Right forelimb (tissue), 1 donor: Measurements from ENCODE around the gene RRAS2.
"Not testable (repeated sequence)": the region's sequence is repeated elsewhere in the genome, so short reads cannot be mapped to it uniquely, and the experiment has no call there.

Source experiments
- DNase-seq: peaks from one replicate; pipeline ENCODE4 v3.0.0-alpha.2; 2018

RRAS2 gene

DNA sequence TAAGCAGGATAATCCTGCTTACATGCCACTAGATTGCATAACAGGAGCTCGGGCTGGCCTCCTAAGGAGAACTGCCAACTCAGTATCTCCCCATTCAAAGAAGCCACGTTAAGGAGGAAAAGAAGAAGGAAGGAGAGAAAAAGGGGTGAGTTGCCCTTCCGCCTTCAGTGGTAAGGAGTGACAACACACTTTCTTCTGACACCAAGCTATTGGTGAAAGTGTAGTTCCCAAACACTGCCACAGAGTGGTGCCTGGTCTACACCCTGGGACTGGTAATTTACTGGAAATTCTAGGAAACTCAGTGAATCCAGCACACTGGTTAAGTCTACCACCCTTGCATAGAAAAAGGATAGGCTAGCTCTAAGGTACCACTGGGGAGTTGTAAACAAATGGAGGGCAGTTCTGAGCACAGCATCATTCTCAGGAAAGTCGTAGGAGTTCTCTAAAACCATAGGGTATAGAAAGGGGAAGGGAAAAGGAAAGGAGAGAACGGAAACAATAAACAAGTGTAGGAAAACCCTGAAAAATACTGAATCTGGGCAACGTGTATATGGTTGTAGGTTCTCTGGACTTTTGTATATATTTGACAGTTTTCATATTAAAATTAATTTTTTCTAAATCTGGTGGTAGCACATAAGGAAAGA lies 58.2 kb downstream of the RRAS2 start:
- peak; percentile 64 for DNase-seq

DNA sequence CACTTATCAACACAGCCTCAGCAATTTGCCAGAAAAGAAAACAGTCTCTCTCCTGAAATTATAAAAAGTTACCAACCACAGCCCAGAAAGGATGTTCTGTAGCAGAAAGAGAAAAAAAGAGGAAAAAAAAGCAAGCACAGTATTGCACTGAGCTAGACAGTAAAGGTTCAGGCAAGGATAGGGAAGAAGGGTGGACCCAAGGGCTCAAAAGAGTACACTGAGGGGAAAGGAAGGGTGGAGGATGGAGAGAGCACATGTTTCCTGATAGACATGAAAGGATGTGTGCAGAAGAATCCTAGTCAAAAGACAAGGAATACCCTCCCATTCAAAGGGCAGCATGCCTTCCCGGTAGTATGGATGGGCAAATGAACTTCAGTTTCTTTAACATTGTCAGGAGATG lies 59.1 kb downstream of the RRAS2 start:
- no peak for DNase-seq

DNA sequence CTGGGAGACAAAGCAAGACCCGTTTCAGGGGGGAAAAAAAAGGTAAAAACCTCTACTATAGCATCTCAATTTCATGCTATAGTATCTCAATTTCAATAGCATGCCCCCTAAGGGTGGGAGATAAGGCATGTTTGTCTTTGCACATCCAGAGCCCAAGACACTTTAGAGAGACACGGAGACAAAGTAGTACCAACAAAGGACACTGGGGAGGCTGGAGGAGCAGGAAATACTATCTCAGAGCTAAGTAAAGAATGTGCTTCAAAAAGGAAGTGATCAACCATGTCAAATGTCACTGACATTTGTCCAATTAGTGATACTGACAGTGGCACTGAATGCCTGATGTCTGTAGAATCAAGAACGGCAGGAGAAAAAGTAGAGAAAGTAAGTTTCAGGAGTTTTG lies 68.6 kb downstream of the RRAS2 start:
- no peak for DNase-seq

DNA sequence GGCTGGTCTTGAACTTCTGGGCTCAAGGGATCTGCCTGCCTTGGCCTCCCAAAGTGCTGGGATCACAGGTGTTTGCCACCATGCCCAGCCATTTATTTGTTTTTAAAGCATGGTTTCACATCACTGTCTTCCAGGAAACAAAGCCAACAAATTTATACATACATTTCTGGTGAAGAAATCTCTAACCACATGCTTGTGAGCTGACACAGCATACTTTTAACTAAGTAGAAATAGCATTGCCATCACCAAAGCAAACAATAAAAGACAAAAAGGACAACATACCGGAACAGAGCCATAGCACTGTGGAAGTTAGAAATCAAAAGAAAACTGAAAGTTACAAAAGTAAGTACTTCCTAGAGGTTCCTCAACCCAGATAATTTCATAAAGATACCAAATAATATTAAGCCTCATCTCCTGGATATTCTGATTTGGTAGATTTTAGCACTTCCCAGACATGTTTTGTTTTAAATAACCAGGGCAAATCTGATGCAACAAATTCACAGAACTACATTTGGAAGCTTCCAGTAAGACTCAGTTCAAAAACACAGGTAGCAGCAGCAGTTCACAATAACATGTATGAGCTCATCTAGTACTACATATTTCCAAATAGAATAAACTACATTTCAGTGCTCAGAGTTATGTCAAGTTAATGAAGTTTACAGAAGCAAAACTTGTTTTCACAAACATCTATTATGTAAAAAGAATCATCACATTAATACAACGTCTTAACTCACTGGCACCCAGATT lies 70.6 kb downstream of the RRAS2 start:
- no peak for DNase-seq

DNA sequence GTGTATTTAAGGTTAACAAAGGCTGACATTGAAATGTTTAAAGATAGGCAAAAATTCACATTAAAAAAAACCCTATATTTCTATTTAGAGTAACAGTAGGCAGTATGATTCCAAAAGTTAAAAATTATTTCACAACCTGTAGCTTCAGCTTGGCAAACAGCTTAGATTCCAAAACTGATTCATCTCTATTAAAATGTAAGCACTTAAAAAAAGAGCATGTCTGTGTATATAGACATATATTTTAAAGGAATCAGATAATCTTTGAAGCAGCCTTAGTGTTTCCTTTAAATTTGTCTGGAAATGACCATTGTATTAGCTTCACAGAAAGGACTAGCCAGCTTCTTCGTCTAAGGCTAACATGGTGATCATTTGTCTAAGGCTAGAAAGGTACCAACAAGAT lies 80.1 kb downstream of the RRAS2 start:
- not testable (repeated sequence) for DNase-seq

DNA sequence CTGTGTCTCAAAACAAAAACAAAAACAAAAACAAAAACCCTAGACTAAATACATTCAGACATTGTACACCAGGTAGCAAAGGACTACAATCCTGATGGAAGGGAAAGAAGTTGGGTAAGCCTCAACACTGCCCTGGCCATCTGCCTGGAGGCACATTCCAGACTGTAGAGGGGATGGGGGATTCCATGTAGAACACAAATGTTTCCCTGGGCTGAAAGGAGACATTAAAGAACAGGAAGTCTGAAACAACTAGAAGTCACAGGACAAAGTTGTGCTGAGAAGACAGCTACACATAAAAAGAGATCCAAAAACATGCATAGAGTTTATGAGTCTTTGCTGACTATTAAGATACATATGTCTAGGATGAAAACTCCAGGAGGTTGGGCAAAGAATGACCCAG lies 83.9 kb downstream of the RRAS2 start:
- DNase-seq = no peak

DNA sequence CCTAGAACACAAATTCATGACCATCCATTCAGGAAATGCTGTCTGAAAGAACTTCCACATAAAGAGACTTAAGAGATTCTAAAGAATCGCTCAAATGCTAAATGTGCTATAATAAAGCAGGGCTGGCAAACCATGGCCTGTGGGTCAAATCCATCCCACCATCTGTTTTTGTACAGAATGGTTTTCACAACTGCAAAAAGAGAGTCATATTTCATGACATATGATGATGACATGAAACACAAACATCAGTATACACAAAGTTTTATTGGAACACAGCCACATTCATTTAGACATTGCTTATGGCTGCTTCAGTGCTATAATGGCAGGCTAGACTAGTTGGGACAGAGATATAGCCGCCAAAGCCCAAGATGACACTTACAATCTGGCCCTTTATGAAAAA lies 85.1 kb downstream of the RRAS2 start:
- no peak for DNase-seq

DNA sequence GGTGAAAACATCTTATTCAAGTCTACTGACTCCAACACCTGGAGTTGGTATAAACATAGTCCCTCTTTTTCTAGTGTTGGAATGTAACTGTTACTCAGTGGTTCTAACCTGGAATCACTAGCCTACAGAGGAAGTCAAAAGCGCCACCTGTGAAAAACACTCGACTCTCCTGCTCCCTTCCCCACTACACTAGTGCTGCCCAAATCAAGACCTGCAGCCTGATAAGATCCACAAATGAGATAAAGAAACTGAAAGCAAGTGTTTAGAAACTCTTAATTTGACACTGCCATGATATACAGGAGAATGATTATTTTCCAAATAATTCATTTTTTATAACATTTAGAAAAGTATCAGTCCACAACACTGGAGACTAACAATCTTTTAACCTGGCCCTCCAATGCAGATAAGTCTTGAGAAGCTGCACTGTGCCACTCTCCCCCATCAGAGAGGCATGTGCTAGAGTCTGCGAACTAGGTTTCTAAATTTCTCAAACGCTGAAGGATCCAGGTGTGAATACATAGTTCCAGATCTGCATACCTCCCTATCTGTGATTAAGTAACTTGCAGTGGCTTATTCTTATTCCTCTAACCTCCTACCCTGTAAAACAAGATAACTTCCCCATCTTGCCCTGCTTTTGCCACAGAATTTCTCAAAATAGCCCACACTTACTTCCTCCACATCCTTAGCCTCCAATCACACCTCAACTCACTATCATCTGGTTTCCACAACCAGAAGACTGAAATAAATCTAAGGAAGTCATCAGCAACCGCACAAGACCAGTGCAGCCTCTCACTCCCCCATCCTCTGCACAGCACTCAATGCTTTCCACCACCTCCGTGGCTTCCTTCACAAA lies 88.1 kb downstream of the RRAS2 start:
- no peak for DNase-seq

DNA sequence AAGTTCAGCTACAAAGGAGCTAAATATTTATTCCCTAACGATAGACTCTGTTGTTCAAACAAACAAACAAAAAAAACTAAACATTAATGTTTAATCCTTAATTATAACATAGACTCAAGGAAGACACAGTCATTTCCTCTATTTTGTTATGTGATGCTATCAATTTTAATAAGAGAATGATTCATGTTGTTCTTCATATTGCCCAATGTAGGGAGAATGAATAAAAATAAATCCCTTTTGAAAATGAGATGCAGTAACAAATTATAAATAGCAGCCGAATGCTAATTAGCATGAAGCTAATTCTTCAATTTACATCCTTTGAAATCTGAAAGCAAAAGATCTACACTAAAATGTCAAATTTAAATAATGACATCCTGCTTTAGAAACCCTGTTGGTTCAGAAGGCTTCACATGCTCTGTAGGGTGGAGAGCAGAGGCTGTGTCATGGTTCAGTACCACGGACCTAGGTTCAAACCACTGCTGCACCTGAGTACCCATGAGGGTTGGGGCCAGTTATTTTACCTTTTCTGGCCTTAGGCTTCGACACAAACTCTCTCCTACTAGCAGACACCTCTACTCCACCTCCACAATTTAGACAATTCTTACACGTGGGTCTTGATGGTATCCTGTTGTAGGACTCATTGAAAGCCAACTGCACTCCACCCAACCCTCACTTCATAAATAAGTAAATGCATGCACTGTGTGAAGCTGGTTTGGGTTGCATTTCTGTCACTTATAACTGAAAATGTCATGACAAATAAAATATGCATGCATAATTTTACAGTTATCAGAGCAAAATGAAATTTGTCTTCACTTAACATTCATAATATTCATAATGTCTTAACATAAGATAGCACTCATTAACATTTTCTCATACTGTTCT lies 89.0 kb downstream of the RRAS2 start:
- DNase-seq = no peak

DNA sequence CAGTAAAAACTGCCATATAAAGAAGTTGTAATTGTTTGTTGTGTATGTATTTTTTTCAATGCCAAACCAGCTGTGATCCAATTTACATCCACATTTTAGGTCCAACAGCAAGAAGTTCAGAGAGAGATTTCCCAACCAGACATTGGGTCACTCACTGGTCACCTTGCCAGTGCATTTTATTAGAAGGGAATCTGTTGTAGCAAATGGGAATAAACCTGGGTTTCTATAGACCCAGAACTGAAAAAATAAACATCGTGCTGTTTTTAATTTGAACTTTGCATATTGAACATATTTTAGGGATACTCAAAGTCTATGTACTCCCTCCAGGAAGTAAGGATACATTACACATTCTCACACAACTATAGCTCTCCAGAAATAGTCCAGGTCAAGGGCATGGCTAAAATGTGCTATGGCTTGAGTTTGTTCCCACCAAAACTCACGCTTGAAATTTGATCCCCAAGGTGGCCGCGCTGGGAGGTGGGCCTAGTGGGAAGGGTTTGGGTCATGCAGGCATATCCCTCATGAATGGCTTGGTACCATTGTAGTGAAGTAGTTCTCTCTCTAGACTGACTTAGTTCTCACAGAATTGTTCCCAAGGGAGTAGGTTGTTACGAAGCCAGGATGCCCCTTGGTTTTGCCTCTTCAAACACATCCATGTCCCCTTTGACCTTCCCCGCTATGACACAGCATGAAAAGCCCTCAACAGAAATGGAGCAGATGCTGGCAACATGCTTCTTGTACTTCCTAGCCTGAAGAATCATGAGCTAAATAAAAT lies 90.9 kb downstream of the RRAS2 start:
- DNase-seq = no peak

DNA sequence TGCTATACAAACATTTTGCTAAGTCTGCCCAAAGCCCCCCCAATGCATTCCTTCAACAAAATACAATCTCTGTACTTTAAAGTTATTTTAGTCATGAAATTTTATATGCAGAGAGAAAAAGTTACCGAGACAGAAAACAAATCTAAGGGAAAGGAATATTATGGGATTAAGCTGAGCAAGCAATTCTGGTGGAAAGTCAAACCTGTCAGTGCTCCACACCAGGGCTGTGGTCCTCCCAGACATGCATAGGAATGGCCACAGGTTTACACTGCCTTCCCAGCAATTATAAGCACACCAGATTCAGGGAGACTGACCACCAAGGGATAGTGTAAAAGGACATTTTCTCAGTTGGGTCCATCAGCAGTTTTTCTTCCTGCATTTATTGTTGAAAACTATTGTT lies 92.4 kb downstream of the RRAS2 start:
- no peak for DNase-seq

DNA sequence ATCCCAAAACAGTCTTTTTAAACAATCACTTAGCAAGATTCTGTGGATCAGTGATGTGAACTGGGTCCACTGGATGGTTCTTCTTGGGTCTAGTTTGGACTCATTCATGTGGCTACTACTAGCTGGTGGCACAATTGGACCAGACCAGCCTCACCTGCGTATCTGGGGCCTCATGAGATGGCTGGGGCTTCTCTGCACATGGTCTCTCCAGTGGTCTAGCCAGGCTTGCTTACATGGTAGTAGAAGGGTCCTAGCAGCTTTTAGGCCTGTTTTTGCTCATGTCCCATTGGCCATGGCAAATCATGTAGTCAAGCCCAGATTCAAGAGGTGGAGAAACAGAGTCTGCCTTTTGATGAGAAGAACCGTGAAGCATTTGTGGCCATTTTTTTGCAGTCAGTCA lies 94.0 kb downstream of the RRAS2 start:
- DNase-seq = no peak

DNA sequence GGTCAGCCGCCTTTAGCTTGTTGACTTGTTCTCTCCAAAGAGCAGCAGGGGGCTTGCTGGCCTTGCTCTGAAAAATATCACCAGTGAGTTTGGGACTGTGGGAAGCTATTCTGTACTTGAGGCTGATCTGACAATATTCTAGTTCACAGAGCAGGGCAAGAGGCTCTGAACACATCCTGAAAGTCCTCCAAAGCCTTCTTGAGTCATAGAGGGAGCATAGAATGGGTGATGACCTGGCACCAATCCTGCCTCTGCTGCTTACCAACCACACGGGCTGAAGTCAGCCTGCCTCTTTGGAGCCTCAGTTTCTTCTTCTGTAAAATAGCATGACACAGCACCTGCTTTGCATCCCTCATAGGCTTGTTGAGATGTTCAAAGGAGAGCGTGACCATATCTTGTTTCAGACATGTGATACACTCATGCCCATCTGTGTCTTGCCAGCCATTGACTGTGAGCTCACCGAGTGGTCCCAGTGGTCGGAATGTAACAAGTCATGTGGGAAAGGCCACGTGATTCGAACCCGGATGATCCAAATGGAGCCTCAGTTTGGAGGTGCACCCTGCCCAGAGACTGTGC lies 96.6 kb downstream of the RRAS2 start:
- DNase-seq = no peak

DNA sequence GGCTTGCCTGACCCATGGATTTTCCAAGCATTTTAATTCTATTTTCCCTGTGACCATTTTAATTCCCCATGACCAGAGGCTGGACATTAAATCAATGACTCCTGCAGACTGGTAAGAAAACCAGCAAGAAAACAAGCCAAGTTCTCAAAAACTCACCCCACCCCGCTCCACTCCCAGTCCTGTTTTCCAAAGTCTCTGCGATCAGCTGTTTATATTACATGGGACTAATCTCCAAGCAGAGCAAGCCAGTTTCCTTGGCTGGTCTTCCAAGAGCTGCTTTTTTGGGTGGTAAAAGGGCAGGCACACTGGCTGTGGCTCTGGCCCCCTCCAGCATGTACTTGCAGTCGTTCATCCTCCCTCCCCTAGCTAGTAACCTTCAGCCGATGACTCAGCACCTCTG lies 97.9 kb downstream of the RRAS2 start:
- DNase-seq = no peak

DNA sequence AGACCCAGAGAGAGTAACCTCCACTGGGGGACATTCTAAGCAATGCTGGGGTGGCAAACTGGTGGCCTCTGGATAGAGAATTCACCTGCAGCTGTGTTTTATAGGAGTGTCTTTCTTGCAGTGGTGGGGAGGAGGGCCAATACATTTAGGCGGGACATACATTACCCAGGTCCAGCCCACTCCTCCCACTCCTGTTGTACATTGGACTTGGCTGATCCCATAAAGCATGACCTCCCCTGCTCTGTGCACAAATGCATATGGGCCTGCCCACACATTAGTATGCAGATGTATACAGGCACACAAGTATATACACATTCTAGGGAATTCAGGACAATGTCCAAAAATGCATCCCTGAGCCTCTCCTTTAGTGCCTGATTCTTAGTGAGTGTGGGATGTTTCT lies 99.1 kb downstream of the RRAS2 start:
- no peak for DNase-seq

DNA sequence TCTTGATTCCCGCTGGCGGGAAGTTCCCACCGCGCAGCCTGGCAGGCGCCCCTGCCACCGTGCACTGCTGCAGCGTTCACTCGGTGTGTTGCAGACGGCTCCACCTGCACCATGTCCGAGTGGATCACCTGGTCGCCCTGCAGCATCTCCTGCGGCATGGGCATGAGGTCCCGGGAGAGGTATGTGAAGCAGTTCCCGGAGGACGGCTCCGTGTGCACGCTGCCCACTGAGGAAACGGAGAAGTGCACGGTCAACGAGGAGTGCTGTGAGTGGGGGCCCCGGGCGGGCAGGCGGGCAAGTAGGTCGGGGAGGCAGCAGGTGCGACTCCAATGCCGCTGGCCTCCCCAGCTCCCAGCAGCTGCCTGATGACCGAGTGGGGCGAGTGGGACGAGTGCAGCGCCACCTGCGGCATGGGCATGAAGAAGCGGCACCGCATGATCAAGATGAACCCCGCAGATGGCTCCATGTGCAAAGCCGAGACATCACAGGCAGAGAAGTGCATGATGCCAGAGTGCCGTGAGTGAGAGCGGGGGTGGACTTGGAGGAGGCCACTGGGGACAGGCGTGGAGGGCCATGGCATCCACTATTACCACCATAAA lies 99.7 kb downstream of the RRAS2 start:
- DNase-seq = no peak

DNA sequence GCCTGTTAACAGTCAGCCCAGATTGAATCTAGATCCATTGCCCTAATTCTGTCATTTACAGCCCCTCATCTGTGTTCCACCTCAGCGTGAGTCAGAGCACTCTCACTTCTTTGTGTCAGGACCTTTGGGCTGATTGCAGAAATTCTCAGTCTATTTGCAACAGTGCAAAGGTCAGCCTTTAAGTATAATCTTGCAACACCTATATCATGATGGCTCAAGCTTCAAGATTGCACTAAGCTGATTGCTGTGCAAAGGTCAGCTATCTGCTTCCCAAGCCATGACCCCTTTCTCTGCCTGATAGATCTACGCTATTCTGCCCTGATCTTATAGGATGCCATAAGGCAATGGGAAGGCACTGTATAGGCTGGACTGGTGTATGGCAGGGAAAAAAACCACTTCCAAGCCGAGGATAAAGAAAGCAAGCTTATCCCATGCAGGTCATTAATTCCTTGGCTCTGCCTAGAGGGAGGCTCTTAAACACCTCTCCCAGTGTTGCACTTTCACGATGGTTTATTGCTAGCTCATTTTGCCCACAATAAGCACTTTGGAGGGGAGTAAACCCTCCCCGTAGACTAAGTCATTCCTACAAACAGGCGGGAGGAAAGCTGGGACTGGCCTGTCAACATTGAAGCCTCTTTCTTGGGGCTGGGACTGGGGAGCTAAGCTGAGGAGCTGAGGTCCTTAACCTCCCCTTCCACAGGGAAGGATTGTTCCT lies 100.6 kb downstream of the RRAS2 start:
- no peak for DNase-seq

DNA sequence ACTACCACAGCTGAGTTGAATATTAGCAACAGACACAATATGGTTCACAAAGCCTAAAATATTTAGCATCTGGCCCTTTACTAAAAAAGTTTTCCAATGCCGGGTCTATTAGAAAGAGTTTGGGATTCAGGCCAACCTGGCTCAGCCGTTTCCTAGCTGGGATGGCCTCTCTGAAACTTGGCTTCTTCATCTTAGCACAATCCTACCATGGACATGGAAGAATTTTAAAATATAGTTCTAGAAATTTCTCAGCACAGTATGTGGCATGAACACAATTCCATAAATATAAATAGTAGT lies 103.8 kb downstream of the RRAS2 start:
- DNase-seq = peak; percentile 61

DNA sequence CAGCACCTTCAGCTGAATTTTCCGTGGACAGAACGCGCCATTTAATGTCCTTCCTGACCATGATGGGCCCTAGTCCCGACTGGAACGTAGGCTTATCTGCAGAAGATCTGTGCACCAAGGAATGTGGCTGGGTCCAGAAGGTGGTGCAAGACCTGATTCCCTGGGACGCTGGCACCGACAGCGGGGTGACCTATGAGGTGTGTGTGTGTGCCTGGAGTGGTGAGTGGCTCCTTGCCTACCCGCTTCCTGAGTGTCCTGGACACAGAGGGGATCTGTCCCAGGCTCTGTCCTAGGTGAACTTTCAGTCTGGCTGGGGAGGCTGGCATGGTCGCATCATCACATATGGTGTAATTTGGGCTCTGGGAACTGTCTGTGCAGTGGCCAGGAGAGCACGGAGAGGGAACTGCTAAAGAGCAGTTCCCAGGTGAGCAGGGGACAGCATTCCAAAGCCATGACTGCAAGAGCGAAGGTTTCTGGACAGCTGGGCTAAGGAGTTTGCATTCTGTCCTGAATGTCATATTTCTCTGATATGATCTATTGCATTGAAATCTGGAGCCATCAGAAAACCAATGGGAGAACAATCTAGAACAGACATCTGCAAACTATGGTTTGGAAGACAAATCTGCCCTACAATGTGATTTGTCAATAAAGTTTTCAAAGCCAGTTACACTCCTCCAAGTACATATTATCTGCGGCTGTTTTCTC lies 104.3 kb downstream of the RRAS2 start:
- no peak for DNase-seq

DNA sequence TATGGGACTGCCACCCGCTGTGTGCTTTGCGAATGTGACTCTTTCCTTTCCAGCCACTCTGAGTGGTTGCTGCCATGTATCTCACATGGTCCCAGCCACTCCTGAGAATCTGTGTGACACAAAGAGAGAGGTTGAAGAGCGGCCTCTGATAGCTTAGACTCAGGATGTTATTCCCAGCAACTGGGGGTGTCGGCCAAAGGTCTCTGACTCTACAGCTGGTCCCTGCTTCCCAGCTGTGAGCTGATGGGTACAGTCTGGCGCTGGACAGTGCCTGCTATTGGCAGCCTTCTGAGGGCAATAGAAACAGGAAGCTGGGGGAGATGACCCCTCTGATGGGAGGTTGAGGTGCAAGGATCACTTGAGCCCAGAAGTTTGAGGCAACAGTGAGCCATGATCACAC lies 105.1 kb downstream of the RRAS2 start:
- peak; percentile 50 for DNase-seq
